LoVo (cell line): ENCODE measurements around the gene RIOK1.
A peak's percentile ranks its signal among the peaks of the same experiment; 100 is the strongest.

Experiments used
- DNase-seq: peaks from one replicate; pipeline ENCODE4 v3.0.0-alpha.2; 2016; ENCODE audit warnings: low spot score

The RIOK1 gene

DNA sequence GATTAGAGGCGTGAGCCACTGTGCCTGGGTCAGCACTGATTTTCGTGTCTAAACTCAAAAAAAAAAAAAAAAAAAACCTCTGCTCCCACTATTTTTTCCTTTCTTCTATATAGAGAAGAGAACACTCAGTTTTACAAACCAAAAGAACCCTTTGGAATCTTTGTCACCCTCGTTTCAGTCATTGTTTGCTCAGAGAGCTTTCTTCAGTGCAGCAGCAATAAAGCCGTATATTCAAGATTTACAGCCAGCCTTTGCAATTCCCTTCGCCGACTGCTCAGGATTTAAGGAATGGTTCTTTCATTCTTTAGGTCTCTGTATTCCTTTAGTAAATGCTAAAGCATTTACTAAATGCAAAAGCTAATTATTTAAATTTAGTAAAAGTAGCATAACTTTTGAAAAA is 20.1 kb downstream of the RIOK1 start:
- no peak for DNase-seq

GRCh38 chr6:7410851-7411250 is 21.2 kb downstream of the RIOK1 start:
- no peak for DNase-seq

- DNase-seq: no peak
Measured at GRCh38 chr6:7411328-7411727, 21.7 kb downstream of the RIOK1 start.

GRCh38 chr6:7413151-7413823 is 23.7 kb downstream of the RIOK1 start:
- no peak for DNase-seq

DNA sequence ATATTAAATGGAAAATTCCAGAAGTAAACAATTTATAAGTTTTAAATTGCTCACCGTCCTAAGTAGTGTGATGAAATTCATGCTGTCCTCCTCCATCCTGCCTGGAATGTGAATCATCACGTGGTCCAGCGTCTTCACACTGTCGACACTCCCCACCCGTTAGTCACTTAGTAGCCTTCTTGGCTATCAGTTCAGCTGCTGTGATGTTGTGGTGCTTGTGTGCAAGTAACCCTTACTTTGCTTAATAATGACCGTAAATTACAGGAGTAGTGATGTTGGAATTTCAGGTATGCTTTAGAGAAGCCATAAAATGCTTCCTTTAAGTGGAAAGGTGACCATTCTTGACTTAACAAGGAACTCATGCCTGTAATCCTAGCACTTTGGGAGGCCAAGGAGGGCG is 25.2 kb downstream of the RIOK1 start:
- peak; percentile 49 for DNase-seq

GRCh38 chr6:7417684-7418083 is 28.1 kb downstream of the RIOK1 start:
- no peak for DNase-seq

- DNase-seq: no peak
Measured at GRCh38 chr6:7418238-7418905, 28.8 kb downstream of the RIOK1 start.

GRCh38 chr6:7419065-7419464 is 29.5 kb downstream of the RIOK1 start:
- no peak for DNase-seq

GRCh38 chr6:7421066-7421465 is 31.5 kb downstream of the RIOK1 start:
- DNase-seq: no peak

- no peak for DNase-seq
Measured at GRCh38 chr6:7424058-7424457, 34.5 kb downstream of the RIOK1 start.

DNA sequence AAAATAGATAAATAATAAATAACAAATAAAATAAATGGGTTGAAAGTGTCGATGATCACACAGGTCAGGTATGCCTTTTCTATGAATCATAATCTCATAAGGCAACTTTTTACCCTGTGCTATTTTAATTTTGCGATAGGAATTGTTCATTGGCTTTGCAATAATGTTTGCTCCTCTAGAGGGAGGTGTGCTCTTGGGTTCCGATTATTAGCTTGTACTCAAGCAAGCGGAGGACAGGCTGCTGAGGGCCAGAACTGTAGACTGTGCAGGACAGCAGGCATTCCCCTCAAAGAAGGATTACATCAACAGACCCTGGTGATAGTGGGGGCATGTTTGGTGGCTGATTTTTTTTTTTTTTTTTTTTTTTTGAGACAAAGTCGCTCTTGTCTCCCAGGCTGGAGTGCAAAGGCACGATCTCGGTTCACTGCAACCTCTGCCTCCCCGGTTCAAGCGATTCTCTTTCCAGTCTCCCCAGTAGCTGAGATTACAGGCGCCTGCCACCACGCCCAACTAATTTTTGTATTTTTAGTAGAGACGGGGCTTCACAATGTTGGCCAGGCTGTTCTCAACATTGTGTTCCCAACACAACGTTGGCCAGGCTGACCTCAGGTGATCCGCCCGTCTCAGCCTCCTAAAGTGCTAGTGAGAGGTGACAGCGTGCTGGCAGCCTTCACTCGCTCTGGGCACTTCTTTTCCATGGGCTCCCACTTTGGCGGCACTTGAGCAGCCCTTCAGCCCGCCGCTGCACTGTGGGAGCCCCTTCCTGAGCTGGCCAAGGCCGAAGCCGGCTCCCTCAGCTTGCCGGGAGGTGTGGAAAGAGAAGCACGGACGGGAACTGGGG is 35.6 kb downstream of the RIOK1 start:
- peak; percentile 37 for DNase-seq

- no peak for DNase-seq
Measured at GRCh38 chr6:7425808-7426190, 36.2 kb downstream of the RIOK1 start.

DNA sequence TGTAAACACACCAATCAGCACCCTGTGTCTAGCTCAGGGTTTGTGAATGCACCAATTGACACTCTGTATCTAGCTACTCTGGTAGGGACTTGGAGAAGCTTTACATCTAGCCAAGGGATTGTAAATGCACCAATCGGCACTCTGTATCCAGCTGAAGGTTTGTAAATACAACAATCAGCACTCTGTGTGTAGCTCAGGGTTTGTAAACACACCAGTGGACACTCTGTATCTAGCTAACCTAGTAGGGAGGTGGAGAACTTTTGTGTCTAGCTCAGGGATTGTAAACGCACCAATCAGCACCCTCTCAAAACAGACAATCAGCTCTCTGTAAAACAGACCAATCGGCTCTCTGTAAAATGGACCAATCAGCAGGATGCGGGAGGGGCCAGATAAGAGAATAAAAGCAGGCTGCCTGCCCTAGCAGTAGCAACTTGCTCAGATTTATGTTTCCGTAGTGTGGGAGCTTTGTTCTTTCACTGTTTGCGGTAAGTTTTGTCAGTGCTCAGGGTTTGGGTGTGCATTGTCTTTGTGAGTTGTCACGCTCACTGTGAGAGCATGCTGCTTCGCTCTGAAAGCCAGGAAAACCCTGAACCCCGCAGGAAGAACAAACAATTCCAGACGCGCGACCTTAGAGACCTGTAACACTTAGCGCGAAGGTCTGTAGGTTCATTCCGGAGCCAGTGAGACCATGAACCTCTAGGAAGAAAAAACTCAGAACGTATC is 37.0 kb downstream of the RIOK1 start:
- DNase-seq: no peak

- no peak for DNase-seq
Measured at GRCh38 chr6:7431313-7431673, 41.7 kb downstream of the RIOK1 start.

DNA sequence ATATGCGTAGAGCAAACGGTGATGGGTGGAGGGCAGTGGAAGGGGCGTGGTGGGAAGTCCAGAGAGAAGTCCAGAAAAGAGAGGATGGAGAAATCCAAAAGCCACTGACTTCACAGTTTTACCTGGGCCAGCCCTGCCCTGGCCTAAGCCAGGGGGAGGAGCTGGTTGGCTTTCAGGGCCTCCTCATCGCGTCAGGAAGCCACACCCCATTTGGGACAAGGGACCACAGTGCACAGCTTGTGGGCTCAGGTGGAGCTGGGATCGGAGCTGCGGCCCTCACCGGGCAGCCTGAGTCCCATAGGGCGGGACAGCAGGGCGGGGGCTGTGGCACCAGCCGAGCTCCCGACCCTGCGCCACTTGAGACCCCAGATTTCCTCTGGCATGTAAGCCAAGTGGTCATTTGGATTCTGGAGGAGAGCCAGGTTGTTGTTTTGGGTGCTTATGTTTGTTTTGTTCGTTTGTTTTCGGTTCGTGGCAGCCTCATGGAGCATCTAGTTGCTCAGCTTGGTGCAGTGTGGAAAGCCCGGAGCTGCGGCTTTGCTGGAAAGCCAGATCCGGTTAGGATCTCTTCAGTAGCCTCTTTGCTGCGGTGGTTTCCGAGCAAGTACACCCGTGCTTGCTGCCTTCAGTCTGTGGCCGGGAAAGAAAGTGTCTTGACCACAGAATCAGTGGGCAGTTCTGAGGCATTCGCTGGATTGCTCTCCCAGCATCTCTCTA is 42.2 kb downstream of the RIOK1 start:
- no peak for DNase-seq

DNA sequence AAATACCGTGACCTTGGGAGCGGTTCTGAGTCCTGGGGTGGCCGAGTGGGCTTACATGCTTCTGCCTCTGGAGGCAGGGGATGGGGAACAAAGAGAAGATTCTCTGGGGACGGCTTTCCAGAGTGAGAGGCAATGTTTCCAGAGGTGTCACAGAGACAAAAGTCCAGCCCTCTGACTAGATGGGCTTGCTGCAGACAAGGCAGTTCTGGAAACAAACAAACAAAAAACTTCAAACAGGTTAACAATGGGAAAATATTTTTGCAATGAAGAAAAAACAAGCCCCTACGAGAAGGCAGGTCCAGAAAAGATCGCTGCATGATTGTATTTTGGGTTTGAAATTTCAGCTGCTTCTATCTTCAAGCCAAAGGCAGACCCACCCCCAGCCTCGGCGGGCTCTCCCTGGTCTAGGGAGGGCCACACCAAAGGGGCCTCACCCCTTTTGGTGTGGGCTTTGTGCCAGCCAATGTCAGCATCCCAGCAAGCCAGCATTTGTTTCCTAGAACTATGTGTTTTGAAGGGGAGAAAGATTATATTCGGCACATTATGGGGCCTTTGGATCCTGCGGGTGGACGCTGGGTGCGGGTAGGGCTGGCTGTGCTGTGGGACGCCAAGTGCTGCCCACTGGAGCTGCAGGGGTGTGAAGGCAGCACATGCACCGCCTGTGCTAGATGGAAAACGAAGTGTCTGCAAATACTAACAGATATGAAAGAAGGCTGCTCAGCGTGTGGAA is 42.9 kb downstream of the RIOK1 start:
- DNase-seq: no peak

DNA sequence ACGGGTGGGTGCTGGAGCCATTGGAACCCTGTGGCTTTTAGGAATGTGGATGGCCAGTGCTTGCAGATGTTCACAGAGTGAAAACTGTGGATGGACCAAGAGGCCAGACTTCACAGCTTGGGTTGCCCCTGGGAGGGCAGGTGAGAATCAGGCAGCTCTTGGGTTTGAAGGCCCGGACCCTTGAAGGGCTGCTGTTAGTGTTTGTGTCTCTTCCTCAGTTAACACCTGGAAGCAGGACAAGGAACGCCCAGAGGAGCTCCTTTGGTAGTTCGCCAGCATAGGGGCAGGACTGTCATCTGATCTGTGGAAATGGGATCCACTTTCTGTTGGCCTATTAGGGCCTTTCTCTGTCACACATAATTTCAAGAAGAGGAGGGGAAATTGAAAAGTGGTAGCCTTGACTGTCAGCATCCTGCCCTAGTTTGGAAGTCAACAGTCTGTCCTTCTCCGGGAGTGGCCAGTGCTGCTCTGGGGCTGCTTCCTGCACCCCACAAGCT is 43.6 kb downstream of the RIOK1 start:
- no peak for DNase-seq

- no peak for DNase-seq
Measured at GRCh38 chr6:7434672-7435071, 45.1 kb downstream of the RIOK1 start.

DNA sequence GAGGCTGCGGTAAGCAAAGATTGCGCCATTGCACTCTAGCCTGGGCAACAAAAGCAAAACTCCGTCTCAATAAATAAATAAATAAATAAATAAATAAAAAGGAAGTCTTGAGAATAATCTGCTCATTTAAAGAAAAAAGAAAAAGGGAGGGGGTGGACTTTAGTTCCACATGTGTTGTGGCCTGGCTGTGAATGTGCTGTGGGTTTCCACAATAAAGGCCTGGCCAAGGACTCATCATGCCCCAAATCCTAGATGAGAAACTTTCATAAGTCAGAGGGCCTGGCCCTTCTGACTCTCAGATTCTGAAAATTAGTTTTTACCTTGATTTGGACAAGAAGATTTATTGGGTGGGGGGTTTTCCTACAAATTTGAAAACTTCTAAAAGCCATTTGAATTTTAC is 48.4 kb downstream of the RIOK1 start:
- DNase-seq: no peak

DNA sequence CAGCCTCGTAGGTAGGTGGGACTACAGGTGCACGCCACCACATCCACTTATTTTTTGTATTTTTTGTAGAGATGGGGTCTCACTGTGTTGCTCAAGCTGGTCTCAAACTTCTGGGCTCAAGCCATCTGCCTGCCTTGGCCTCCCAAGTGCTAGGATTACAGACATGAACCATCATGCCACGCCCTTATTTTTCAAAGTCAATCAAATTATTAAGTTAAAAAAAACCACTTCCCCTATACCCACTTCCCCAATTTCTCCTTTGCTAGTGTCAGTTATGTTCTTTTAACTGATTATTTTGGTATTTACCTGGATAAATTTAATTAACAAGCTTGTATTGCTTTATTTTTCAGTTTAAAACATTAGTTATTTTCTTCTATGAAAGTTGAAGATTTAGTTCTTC is 49.6 kb downstream of the RIOK1 start:
- DNase-seq: no peak

- no peak for DNase-seq
Measured at GRCh38 chr6:7440476-7440875, 50.9 kb downstream of the RIOK1 start.
